ENCODE results near the gene SRXN1.

Gene SRXN1

GRCh38 chr20:634148-634925, 18.7 kb downstream of the SRXN1 start:
- DNase-seq = no peak

- no peak for DNase-seq
Observed at GRCh38 chr20:631101-631500, 21.9 kb downstream of the SRXN1 start.

- DNase-seq = no peak
Observed at GRCh38 chr20:626579-626978, 26.4 kb downstream of the SRXN1 start.

- no peak for DNase-seq
Observed at GRCh38 chr20:625360-625932, 27.6 kb downstream of the SRXN1 start.

GRCh38 chr20:623704-624103, 29.3 kb downstream of the SRXN1 start:
- no peak for DNase-seq

GRCh38 chr20:623021-623420, 30.0 kb downstream of the SRXN1 start:
- no peak for DNase-seq

- DNase-seq = no peak
Observed at GRCh38 chr20:622161-622560, 30.8 kb downstream of the SRXN1 start.

GRCh38 chr20:621125-621756, 31.8 kb downstream of the SRXN1 start:
- DNase-seq = peak; percentile 33

GRCh38 chr20:620246-620645, 32.8 kb downstream of the SRXN1 start:
- DNase-seq = no peak

GRCh38 chr20:618980-619379, 34.0 kb downstream of the SRXN1 start:
- DNase-seq = no peak

- DNase-seq = no peak
Observed at GRCh38 chr20:617934-618690, 34.9 kb downstream of the SRXN1 start.

GRCh38 chr20:615514-615913, 37.5 kb downstream of the SRXN1 start:
- no peak for DNase-seq

- no peak for DNase-seq
Observed at GRCh38 chr20:611843-612185, 41.2 kb downstream of the SRXN1 start.

- no peak for DNase-seq
Observed at GRCh38 chr20:611047-611842, 41.8 kb downstream of the SRXN1 start.

GRCh38 chr20:610130-611046, 42.6 kb downstream of the SRXN1 start, which contains the start of gene TCF15:
TSS of gene TCF15 (minus strand) at chr20:610309. CDS start at chr20:610237, 72 bp downstream.
- DNase-seq = peak; percentile 27

- no peak for DNase-seq
Observed at GRCh38 chr20:609371-609964, 43.5 kb downstream of the SRXN1 start.

GRCh38 chr20:608970-609369, 44.0 kb downstream of the SRXN1 start:
- no peak for DNase-seq

GRCh38 chr20:607476-607875, 45.5 kb downstream of the SRXN1 start:
- DNase-seq = no peak

- DNase-seq = no peak
Observed at GRCh38 chr20:605237-605636, 47.8 kb downstream of the SRXN1 start.

GRCh38 chr20:603116-603640, 49.8 kb downstream of the SRXN1 start:
- no peak for DNase-seq
